Measurements from ENCODE around the gene CDC7.

- TF ChIP-seq CREB1 (IDR thresholded peaks at IDR 0.05; ENCODE audit: low read depth): no peak
- TF ChIP-seq CEBPB (IDR thresholded peaks at IDR 0.05): no peak
- no peak for TF ChIP-seq EP300 (IDR thresholded peaks at IDR 0.05; ENCODE audit: borderline replicate concordance)
- no peak for TF ChIP-seq TEAD4 (IDR thresholded peaks at IDR 0.05)
- no peak for TF ChIP-seq TAF1 (IDR thresholded peaks at IDR 0.05; ENCODE audit: low read depth)
- no peak for TF ChIP-seq MAX (IDR thresholded peaks at IDR 0.05)
- no peak for TF ChIP-seq USF1 (IDR thresholded peaks at IDR 0.05)
Measured at GRCh38 chr1:91454136-91454535, 46.5 kb upstream of the CDC7 start.

Measured in Ishikawa (cell line).